Cardiac muscle cell (in vitro differentiated cells and primary cell): Measurements from ENCODE around the gene FBXO44. TPM values are rescaled to one million over a fixed set of nuclear protein-coding genes. Genes with fewer than 3 reads are reported as not detected.

Source experiments
- DNase-seq, 2 donors: peaks; one replicate each; pipeline versions ENCODE4 v3.0.0 to v3.0.0-alpha.2; 2010 to 2017; ENCODE audit warnings: low read depth in 1 of 2, low spot score in 1 of 2
- H3K27ac ChIP-seq: fragments of 200-600 bp; sonication (generic); 2 replicates; pipeline ENCODE4 v1.5.1; 2016
- H3K27me3 ChIP-seq: fragments of 200-600 bp; sonication (generic); 2 replicates; pipeline ENCODE4 v1.6.0; 2016; ENCODE audit warnings: control low read depth
- H3K36me3 ChIP-seq: fragments of 200-600 bp; sonication (generic); 2 replicates; pipeline ENCODE4 v1.5.1; 2016; ENCODE audit warnings: control low read depth
- H3K4me1 ChIP-seq: fragments of 200-600 bp; sonication (generic); 2 replicates; pipeline ENCODE4 v1.8.1; 2017; ENCODE audit warnings: low read depth, mild to moderate bottlenecking, mixed run types
- H3K4me3 ChIP-seq: fragments of 200-600 bp; sonication (generic); 2 replicates; pipeline ENCODE4 v1.5.1; 2016; ENCODE audit warnings: mild to moderate bottlenecking
- H3K9me3 ChIP-seq: fragments of 200-600 bp; sonication (generic); 2 replicates; pipeline ENCODE4 v1.5.1; 2017; ENCODE audit warnings: low read depth, mild to moderate bottlenecking, control low read depth
- polyA plus RNA-seq: library from polyadenylated mRNA; unstranded; fragments of >200 nt; fragmentation: Nextera tagmentation; extraction: Ambion mirVana; gene quantifications from 2 replicates; pipeline ENCODE4 v1.2.1, GENCODE V29; 2016
- total RNA-seq: library from RNA; depleted of rRNA; stranded (reverse); fragments of >200 nt; gene quantifications from 2 replicates; pipeline ENCODE4 v1.2.3, GENCODE V29; 2016
- TF ChIP-seq, protein P1 (sequence below): IDR thresholded peaks from 2 replicates; pipeline ENCODE4 v1.5.1; 2012; ENCODE audit warnings: low read depth, mild to moderate bottlenecking, low read length

FBXO44 gene
- total and polyA plus RNA-seq, 2 experiments from 2014 or later: 43.6 to 58.8 TPM

- Histone ChIP-seq H3K4me3 (no peak overlapping the region), H3K4me1 (no peaks in the 10 kb centered on the region), H3K9me3 (no peaks in the 10 kb centered on the region), H3K27me3 (no peaks in the 10 kb centered on the region), H3K27ac (no peak overlapping the region), H3K36me3 (no peaks in the 10 kb centered on the region)
- DNase-seq: no peak
- TF ChIP-seq, protein P1, sequence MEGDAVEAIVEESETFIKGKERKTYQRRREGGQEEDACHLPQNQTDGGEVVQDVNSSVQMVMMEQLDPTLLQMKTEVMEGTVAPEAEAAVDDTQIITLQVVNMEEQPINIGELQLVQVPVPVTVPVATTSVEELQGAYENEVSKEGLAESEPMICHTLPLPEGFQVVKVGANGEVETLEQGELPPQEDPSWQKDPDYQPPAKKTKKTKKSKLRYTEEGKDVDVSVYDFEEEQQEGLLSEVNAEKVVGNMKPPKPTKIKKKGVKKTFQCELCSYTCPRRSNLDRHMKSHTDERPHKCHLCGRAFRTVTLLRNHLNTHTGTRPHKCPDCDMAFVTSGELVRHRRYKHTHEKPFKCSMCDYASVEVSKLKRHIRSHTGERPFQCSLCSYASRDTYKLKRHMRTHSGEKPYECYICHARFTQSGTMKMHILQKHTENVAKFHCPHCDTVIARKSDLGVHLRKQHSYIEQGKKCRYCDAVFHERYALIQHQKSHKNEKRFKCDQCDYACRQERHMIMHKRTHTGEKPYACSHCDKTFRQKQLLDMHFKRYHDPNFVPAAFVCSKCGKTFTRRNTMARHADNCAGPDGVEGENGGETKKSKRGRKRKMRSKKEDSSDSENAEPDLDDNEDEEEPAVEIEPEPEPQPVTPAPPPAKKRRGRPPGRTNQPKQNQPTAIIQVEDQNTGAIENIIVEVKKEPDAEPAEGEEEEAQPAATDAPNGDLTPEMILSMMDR: no peak
Measured at GRCh38 chr1:11684070-11684469, 29.4 kb downstream of the FBXO44 start.

- no peaks in the 10 kb centered on the region for H3K36me3 ChIP-seq
- TF ChIP-seq, protein P1: no peak
- no peak overlapping the region for H3K4me3 ChIP-seq
- no peak for DNase-seq
- no peak overlapping the region for H3K27ac ChIP-seq
- peaks cover 9% of the 10 kb centered on the region for H3K27me3 ChIP-seq
- no peaks in the 10 kb centered on the region for H3K9me3 ChIP-seq
- no peaks in the 10 kb centered on the region for H3K4me1 ChIP-seq
Measured at GRCh38 chr1:11685210-11685752, 30.6 kb downstream of the FBXO44 start.

DNA sequence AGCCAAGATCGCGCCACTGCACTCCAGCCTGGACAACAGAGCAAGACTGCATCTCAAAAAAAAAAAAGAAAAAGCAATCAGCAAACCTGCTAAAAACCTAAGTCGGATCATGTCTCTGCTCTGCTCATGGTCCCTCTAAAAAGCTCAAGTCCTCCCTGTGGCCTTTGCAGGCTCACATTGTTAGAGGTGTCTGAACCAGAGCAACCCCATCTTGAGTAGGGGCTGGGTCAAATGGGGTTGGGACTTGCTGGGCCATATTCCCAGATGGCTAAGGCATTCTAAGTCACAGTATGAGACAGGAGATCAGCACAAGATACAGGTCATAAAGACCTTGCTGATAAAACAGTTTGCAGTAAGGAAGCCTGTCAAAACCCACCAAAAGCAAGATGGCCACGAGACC is 33.8 kb downstream of the FBXO44 start:
- no peaks in the 10 kb centered on the region for H3K9me3 ChIP-seq
- DNase-seq: no peak
- peaks cover 42% of the 10 kb centered on the region for H3K27me3 ChIP-seq
- no peaks in the 10 kb centered on the region for H3K36me3 ChIP-seq
- H3K27ac ChIP-seq: no peak overlapping the region
- H3K4me1 ChIP-seq: no peaks in the 10 kb centered on the region
- TF ChIP-seq, protein P1: no peak
- H3K4me3 ChIP-seq: no peak overlapping the region

GRCh38 chr1:11690397-11691301 is 36.0 kb downstream of the FBXO44 start:
- peaks cover 55% of the 10 kb centered on the region for H3K27me3 ChIP-seq
- no peak overlapping the region for H3K27ac ChIP-seq
- peak in 1 of 2 donors; percentile 41 for DNase-seq

GRCh38 chr1:11691302-11691914 is 36.7 kb downstream of the FBXO44 start, which contains the start of gene DRAXIN:
DRAXIN (plus strand) TSS chr1:11691710; CDS start chr1:11706259, 14,549 bp downstream.
- DNase-seq: peak in 1 of 2 donors; percentile 61
- Histone ChIP-seq H3K36me3 (no peaks in the 10 kb centered on the region), H3K4me3 (peak within 1 kb of the TSS; percentile 58), H3K27me3 (peaks cover 55% of the 10 kb centered on the region), H3K9me3 (no peaks in the 10 kb centered on the region), H3K27ac (no peak within 1 kb of the TSS), H3K4me1 (no peaks in the 10 kb centered on the region)
- TF ChIP-seq, protein P1: no peak

More at GRCh38 chr1:11690397-11691301, 36.0 kb downstream of the FBXO44 start:
- Histone ChIP-seq H3K4me1 (no peaks in the 10 kb centered on the region), H3K36me3 (no peaks in the 10 kb centered on the region), H3K4me3 (peak overlapping the region; percentile 58), H3K9me3 (no peaks in the 10 kb centered on the region)
- TF ChIP-seq, protein P1: no peak
